HG03280 (cell line): ENCODE measurements around the gene IGFBP5.

ENCODE experiments used
- ATAC-seq: cut with Tn5 transposase; IDR thresholded peaks from one replicate; pipeline ENCODE4 v1.9.1; 2021; ENCODE audit warnings: mild to moderate bottlenecking, moderate library complexity; ENCODE audit not compliant: unreplicated experiment

The IGFBP5 gene

GRCh38 chr2:216648105-216648504 is 47.2 kb downstream of the IGFBP5 start:
- ATAC-seq: no peak

DNA sequence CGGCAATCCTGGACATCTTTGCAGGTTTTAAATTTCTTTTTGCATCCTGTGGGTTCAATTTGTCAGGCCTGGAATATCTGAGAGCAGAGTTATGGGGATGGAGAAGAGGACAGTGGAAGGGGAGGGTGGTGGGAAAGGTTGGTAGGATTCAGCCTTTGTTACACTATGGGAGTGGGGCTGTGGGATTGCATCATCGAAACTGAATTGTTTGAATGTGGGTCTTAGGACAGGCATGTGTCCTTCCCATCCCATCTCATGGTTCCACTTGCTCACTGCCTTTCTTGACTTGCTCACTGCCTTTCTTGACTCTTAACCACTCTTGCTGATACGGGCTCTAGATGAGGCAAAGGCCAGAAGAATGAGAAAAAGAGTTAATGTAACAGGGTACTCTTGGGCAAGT is 49.2 kb downstream of the IGFBP5 start:
- ATAC-seq: no peak

- no peak for ATAC-seq
Measured at GRCh38 chr2:216645636-216645950, 49.8 kb downstream of the IGFBP5 start.

DNA sequence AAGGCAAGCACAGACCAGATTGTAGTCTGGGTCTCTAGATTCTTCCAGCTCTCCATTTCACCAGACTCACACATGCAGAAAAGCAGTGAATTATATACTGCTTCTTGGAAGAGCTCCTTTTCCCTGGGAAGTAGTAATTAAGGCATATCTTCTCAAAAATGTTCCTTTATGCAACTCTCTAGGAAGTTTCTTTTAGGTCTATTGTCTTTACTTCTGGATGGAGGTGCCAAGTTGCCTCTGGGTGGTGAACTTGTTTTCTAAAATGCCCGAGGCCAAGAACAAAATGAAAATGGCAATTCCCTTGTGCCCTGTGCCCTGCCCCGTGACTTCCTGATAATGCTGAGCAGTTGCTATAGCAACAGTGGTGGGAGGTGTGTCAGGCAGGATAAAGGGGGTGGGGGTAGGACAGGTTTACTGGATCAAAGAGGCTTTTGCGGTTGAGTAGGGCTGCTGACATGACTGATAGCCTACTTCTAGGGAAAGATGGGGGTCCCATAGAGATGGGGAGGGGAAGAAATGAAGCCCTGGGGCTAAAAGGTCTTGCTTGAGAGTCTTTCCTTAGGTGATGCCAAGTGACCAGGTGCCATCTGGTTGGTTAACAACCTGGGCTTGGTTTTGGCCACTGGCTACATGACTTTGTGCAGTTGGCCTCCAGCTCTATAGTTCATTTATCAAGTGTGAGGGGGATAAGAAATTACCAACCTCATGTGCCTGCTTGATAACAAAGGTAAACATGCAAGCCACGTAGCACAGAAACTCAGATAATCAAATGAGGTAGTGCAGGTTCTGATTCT is 50.3 kb downstream of the IGFBP5 start:
- ATAC-seq: no peak

- no peak for ATAC-seq
Measured at GRCh38 chr2:216643986-216644659, 51.2 kb downstream of the IGFBP5 start.

DNA sequence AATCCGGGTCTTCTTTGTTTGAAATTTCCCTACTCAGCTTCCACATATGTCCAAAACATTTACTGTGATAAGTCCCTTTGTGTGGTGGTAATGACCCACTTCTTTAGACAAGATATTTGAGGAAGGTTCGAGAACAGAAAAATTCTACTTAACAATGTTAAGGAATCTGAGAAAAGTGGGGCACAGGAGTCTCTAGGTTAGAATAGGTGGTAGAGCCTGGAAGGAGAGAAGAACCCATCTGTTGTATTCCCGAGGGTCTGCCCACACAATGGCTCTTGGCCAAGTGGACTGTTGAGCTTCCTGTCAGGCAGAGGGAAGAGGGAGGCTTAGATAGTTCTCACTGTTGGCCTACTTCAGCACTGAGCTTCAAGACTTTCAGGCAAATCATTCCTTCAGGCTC is 57.9 kb downstream of the IGFBP5 start:
- ATAC-seq: no peak

- no peak for ATAC-seq
Measured at GRCh38 chr2:216636551-216637450, 58.5 kb downstream of the IGFBP5 start.

DNA sequence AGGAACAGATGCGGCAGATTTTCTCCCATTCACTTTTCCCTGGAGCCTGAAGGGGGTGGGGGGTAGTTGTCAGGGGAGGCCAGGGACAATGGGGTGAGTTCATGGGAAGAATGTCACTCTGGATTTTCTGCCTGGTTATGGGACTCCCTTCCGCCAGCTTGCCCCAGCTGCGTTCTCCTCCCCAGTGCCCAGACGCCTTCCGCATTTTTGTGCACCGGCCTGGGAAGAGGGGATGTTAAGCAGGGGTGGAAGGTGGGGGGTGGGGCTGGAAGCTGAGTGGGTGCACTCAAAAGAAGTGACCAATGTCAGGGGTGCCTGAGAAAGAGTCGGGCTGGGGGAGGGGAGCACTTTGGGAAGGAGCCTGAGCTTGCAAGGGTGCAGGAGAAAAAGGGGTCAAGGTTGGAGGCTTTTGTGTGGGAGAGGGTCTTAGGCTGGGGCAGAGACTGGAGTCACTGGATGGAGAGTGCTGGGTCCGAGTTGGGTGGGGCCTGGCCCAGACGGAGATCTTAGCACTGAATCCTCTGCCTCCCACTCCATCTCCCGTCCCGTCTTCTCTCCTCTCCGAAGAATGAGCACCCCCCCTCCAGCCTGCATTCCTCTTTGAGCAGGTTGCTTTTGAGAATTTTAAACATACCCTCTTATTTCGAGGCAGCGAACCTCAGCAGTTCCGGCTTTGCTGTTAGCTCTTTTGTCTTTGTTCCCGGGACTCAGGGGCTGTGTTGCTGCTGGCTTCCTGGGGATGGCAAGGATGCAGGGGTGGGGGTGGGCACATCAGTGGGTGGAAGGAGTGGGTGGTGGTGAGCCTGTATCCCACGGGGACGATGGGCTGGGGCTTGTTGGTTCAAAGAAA is 59.4 kb downstream of the IGFBP5 start:
- ATAC-seq: no peak

DNA sequence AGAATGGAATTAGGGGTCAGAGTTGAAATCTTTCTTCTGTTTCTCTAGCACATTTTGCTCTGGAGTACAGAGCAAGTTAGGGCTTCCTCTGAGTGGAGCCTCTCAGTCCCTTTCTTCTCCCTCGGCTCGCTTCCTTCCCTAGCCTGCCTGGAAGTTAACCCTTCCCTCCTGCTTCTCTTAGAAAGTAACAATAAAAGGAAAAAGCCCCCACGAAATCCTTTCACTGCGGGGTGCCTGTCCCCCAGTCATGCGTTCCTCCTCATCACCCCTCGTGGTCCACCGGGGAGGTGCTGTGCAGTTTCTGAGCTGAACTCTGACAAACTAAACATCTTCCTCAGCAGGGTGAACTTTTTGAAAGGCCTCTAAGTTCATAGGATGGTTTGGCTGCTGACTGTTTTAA is 60.2 kb downstream of the IGFBP5 start:
- ATAC-seq: no peak

GRCh38 chr2:216634370-216635148 is 60.8 kb downstream of the IGFBP5 start:
- no peak for ATAC-seq

GRCh38 chr2:216633616-216634369 is 61.6 kb downstream of the IGFBP5 start:
- no peak for ATAC-seq

DNA sequence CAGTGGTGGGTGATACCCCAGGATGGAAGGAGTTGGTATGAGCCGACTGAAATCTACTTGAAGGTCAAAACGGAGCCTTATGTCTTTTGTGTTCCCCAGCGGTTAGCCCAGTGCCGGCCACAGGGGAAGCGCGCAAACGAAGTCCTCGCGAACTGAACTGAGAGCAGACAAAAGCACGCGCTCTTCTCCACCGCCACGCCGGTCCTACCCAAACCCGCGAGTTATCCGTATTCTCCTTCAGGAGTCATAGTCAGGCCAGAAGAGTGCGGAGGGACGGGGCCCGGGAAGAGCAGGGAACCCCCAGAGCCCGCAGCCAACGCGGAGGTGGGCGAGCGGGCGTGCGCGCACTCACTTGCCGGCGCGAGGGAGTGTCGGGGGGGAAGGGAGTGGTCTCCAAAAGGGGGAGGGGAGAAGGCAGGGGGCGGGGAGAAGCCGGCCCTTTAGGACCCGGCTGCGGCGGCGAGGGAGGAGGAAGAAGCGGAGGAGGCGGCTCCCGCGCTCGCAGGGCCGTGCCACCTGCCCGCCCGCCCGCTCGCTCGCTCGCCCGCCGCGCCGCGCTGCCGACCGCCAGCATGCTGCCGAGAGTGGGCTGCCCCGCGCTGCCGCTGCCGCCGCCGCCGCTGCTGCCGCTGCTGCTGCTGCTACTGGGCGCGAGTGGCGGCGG is 62.3 kb downstream of the IGFBP5 start, which contains the start of gene IGFBP2:
IGFBP2 (plus strand) TSS at position 469 of the 664 bp plus-strand sequence; CDS start at position 573, 104 bp downstream.
- no peak for ATAC-seq

DNA sequence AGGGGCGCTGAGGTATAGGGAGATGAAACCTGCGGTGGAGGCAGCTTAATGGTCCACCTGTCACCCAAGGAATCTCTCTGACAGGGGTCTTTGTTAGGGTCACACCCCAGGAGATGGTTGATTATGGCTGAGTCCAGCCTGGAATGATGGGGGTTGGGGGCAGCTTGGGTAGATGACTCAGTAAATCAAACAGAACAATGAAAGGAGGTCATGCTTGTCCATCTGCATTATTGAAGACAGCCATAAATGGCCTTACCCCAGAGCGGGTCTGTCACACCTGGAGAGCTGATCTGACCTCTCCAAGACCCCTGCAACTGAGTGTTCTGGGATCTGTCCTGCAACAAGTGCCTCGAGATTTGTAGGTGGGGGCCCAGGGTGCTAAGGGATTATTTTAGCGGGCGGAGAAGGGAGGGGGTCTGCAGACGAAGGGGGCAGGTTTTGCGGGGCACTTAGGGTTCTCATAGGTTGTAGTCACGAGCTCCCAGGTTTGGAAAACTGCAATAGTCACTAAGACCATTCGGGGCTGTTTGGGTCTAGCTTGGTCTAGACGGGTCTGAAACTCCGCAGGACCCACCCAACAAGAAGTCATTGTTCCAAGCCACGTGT is 62.9 kb downstream of the IGFBP5 start:
- no peak for ATAC-seq

GRCh38 chr2:216629784-216630183 is 65.6 kb downstream of the IGFBP5 start:
- ATAC-seq: no peak

DNA sequence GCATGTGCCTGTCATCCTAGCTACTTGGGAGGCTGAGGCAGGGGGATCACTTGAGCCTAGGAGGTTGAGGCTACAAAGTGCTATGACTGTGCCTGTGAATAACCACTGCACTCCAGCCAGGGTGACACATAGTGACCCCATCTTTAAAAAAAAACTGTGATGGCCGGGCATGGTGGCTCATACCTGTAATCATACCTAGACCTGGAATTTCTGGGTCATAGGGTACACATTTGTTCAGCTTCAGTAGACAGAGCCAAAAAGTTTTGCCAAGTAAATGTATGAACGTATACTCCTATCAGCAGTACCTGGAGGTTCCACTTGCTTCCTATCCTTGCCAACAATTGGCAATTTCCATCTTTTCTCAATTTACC is 68.5 kb downstream of the IGFBP5 start:
- ATAC-seq: no peak

GRCh38 chr2:216626168-216626874 is 69.0 kb downstream of the IGFBP5 start:
- ATAC-seq: no peak

DNA sequence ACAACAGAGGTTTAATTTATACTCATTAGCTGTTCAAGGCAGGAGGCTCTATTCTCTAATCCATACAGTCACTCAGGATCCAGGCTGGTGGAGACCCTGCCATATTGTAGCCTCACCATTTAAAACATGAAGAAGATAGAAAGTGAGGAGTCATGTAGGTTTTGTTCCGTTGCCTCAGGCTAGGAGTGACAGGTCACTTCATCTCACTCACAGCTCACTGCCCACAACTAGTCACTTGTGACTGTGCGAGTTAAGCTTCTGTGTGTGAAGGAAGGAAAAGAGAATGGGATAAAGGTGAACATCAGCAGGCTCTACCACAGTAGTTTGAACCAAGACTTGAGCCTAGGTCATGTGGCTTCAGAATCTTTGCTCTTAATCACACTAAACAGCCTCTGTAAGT is 71.1 kb downstream of the IGFBP5 start:
- no peak for ATAC-seq

GRCh38 chr2:216622526-216622925 is 72.8 kb downstream of the IGFBP5 start:
- no peak for ATAC-seq
